Endothelial cell (in vitro differentiated cells): ENCODE measurements around the gene CDYL. TPM values are rescaled to one million over a fixed set of nuclear protein-coding genes. Genes with fewer than 3 reads are reported as not detected.

Experiments
- DNase-seq: peaks from one replicate; pipeline ENCODE4 v3.0.0; 2021; ENCODE audit warnings: low spot score
- H3K27ac Mint-ChIP-seq: one replicate; pipeline ENCODE4 v1.8.0; 2021; ENCODE audit warnings: mixed read lengths, inconsistent platforms; ENCODE audit not compliant: unreplicated experiment
- H3K27me3 Mint-ChIP-seq: one replicate; pipeline ENCODE4 v1.8.0; 2021; ENCODE audit warnings: mild to moderate bottlenecking, moderate library complexity, mixed read lengths, inconsistent platforms; ENCODE audit not compliant: unreplicated experiment
- H3K36me3 Mint-ChIP-seq: one replicate; pipeline ENCODE4 v1.8.0; 2021; ENCODE audit warnings: mild to moderate bottlenecking, low read depth, mixed read lengths, inconsistent platforms; ENCODE audit not compliant: unreplicated experiment
- H3K4me1 Mint-ChIP-seq: one replicate; pipeline ENCODE4 v1.8.0; 2021; ENCODE audit warnings: mild to moderate bottlenecking, mixed read lengths, inconsistent platforms; ENCODE audit not compliant: unreplicated experiment
- H3K4me3 Mint-ChIP-seq: one replicate; pipeline ENCODE4 v1.8.0; 2021; ENCODE audit warnings: mild to moderate bottlenecking, mixed read lengths, inconsistent platforms; ENCODE audit not compliant: unreplicated experiment
- H3K9me3 Mint-ChIP-seq: one replicate; pipeline ENCODE4 v1.8.0; 2021; ENCODE audit warnings: mixed read lengths, inconsistent platforms; ENCODE audit not compliant: unreplicated experiment
- total RNA-seq: library from RNA; stranded (reverse); fragmentation: NEBNext Ultra II Directional; extraction: Animal tissue kit (Norgen Biotek cat#: 25700); gene quantifications from one replicate; pipeline ENCODE4 v1.2.1, GENCODE V29; 2021; ENCODE audit not compliant: unreplicated experiment
- TF ChIP-seq, protein P1 (sequence below): fragments of 200-600 bp; sonication (generic); IDR thresholded peaks from one replicate; pipeline ENCODE4 v1.5.0; 2021; ENCODE audit warnings: antibody characterized with exemption; ENCODE audit not compliant: unreplicated experiment

The CDYL gene
- total RNA-seq, 1 donor from 2014 or later = 66.7 TPM

GRCh38 chr6:4885341-4885933, 109.2 kb downstream of the CDYL start:
- Mint-ChIP-seq H3K36me3 (no peaks in the 10 kb centered on the region), H3K27me3 (peaks cover 2% of the 10 kb centered on the region), H3K4me1 (peaks cover 6% of the 10 kb centered on the region), H3K9me3 (no peaks in the 10 kb centered on the region), H3K27ac (no peak overlapping the region), H3K4me3 (no peak overlapping the region)
- DNase-seq = no peak
- TF ChIP-seq, protein P1, sequence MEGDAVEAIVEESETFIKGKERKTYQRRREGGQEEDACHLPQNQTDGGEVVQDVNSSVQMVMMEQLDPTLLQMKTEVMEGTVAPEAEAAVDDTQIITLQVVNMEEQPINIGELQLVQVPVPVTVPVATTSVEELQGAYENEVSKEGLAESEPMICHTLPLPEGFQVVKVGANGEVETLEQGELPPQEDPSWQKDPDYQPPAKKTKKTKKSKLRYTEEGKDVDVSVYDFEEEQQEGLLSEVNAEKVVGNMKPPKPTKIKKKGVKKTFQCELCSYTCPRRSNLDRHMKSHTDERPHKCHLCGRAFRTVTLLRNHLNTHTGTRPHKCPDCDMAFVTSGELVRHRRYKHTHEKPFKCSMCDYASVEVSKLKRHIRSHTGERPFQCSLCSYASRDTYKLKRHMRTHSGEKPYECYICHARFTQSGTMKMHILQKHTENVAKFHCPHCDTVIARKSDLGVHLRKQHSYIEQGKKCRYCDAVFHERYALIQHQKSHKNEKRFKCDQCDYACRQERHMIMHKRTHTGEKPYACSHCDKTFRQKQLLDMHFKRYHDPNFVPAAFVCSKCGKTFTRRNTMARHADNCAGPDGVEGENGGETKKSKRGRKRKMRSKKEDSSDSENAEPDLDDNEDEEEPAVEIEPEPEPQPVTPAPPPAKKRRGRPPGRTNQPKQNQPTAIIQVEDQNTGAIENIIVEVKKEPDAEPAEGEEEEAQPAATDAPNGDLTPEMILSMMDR = no peak

DNA sequence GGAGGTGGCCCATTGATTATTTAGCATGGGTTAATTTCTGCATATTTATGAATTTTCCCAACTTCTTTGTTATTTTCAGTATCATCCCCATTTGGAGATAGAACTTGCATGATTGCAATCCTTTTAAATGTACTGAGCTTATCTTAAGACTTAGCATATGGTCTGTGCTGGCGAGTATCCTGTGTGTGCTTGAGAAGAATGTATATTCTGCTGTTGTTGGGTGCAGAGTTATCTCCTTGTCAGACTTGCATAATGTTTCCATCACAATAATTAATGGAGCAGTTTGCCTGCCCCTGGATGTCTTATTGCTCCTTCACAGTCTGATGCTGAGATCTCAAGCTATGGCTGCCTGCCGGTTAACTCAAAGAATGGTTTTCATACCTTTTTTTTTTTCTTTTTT, 112.6 kb downstream of the CDYL start:
- TF ChIP-seq, protein P1 = no peak
- DNase-seq = no peak
- H3K9me3 Mint-ChIP-seq = no peaks in the 10 kb centered on the region
- H3K27ac Mint-ChIP-seq = no peak overlapping the region
- peaks cover 20% of the 10 kb centered on the region for H3K36me3 Mint-ChIP-seq
- peaks cover under 1% of the 10 kb centered on the region for H3K27me3 Mint-ChIP-seq
- H3K4me3 Mint-ChIP-seq = no peak overlapping the region
- peaks cover 9% of the 10 kb centered on the region for H3K4me1 Mint-ChIP-seq

DNA sequence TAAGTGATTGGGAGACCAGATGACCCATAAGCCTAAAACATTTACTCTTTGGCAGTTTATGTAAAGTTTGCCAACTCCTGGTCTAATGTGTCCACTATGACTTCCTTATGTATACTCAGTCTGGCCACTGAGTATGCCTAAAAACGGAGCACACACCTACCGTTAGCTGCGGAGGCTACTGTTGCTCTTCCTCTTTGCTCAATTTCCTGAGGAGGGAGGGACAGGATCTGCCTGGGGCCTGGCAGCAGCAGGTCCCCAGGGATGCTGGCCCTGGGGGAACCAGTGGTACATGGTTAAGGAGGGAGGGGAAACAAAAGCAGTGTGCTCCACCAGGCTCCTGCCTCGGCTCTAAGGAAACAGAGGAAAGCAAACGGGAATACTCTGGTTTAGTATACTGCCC, 113.5 kb downstream of the CDYL start:
- Mint-ChIP-seq H3K4me3 (no peak overlapping the region), H3K27me3 (peaks cover 2% of the 10 kb centered on the region), H3K4me1 (peaks cover 9% of the 10 kb centered on the region), H3K27ac (no peak overlapping the region), H3K36me3 (peaks cover 28% of the 10 kb centered on the region), H3K9me3 (no peaks in the 10 kb centered on the region)
- TF ChIP-seq, protein P1 = no peak
- no peak for DNase-seq

- Mint-ChIP-seq H3K27me3 (peaks cover 2% of the 10 kb centered on the region), H3K36me3 (peaks cover 28% of the 10 kb centered on the region), H3K4me1 (peaks cover 9% of the 10 kb centered on the region), H3K4me3 (no peak overlapping the region), H3K9me3 (no peaks in the 10 kb centered on the region), H3K27ac (no peak overlapping the region)
- TF ChIP-seq, protein P1 = no peak
- DNase-seq = no peak
These were observed 114.0 kb downstream of the CDYL start for GRCh38 chr6:4890191-4890590.

- TF ChIP-seq, protein P1 = no peak
- Mint-ChIP-seq H3K9me3 (no peaks in the 10 kb centered on the region), H3K27ac (no peak overlapping the region), H3K4me1 (peaks cover 9% of the 10 kb centered on the region), H3K4me3 (no peak overlapping the region), H3K27me3 (peaks cover 2% of the 10 kb centered on the region), H3K36me3 (peaks cover 28% of the 10 kb centered on the region)
- no peak for DNase-seq
These were observed 114.4 kb downstream of the CDYL start for GRCh38 chr6:4890627-4891026.
